Measurements from ENCODE around the gene SMPDL3A.

SMPDL3A gene

GRCh38 chr6:122809001-122809400 lies 19.9 kb downstream of the SMPDL3A start:
- no peak overlapping the region for H3K4me2 ChIP-seq (ENCODE audit: low read depth, low read length)
- H2AFZ ChIP-seq (ENCODE audit: low read length), result no peak overlapping the region
- H3K79me2 ChIP-seq (ENCODE audit: low read length), result no peaks in the 10 kb centered on the region
- H3K27ac ChIP-seq (ENCODE audit: low read length), result no peak overlapping the region
- no peak overlapping the region for H3K4me3 ChIP-seq (ENCODE audit: low read length)
- H3K9me3 ChIP-seq (replicated peaks; ENCODE audit: insufficient read depth, low read length), result no peaks in the 10 kb centered on the region
- H3K9ac ChIP-seq (ENCODE audit: low read length), result no peak overlapping the region
- H3F3A ChIP-seq (ENCODE audit: insufficient read depth, low read length), result no peaks in the 10 kb centered on the region
- no peaks in the 10 kb centered on the region for H3K9me2 ChIP-seq (replicated peaks; ENCODE audit: insufficient read depth, low read length)
- H3K36me3 ChIP-seq (replicated peaks; ENCODE audit: insufficient read depth, low read length), result no peaks in the 10 kb centered on the region; the same call in 1 of the 2 replicates
- H3K4me1 ChIP-seq (ENCODE audit: low read length), result no peaks in the 10 kb centered on the region
- no peaks in the 10 kb centered on the region for H4K20me1 ChIP-seq (ENCODE audit: insufficient read depth, low read length)
- DNase-seq, result no peak
- no peaks in the 10 kb centered on the region for H3K27me3 ChIP-seq (replicated peaks; ENCODE audit: insufficient read depth, low read length)
- TF ChIP-seq CTCF (IDR thresholded peaks at IDR 0.05; ENCODE audit: low read length) (no peak), EZH2phosphoT487 (IDR thresholded peaks at IDR 0.05; ENCODE audit: low read length) (no peak), EZH2 (optimal IDR thresholded peaks at IDR 0.05; ENCODE audit: low read depth, low read length) (no peak)

GRCh38 chr6:122809691-122810090 lies 20.6 kb downstream of the SMPDL3A start:
- Histone ChIP-seq H3K36me3 (replicated peaks; ENCODE audit: insufficient read depth, low read length) (no peaks in the 10 kb centered on the region; the same call in 1 of the 2 replicates), H3K4me1 (ENCODE audit: low read length) (no peaks in the 10 kb centered on the region), H3K9me3 (replicated peaks; ENCODE audit: insufficient read depth, low read length) (no peaks in the 10 kb centered on the region), H3K79me2 (ENCODE audit: low read length) (no peaks in the 10 kb centered on the region), H3K4me3 (ENCODE audit: low read length) (no peak overlapping the region), H3K27me3 (replicated peaks; ENCODE audit: insufficient read depth, low read length) (no peaks in the 10 kb centered on the region), H2AFZ (ENCODE audit: low read length) (no peak overlapping the region), H3F3A (ENCODE audit: insufficient read depth, low read length) (no peaks in the 10 kb centered on the region), H3K4me2 (ENCODE audit: low read depth, low read length) (no peak overlapping the region), H3K9me2 (replicated peaks; ENCODE audit: insufficient read depth, low read length) (no peaks in the 10 kb centered on the region), H4K20me1 (ENCODE audit: insufficient read depth, low read length) (no peaks in the 10 kb centered on the region), H3K27ac (ENCODE audit: low read length) (no peak overlapping the region), H3K9ac (ENCODE audit: low read length) (no peak overlapping the region)
- no peak for DNase-seq
- TF ChIP-seq CTCF (IDR thresholded peaks at IDR 0.05; ENCODE audit: low read length) (no peak), EZH2 (optimal IDR thresholded peaks at IDR 0.05; ENCODE audit: low read depth, low read length) (no peak), EZH2phosphoT487 (IDR thresholded peaks at IDR 0.05; ENCODE audit: low read length) (no peak)

- Histone ChIP-seq H3K4me1 (ENCODE audit: low read length) (no peaks in the 10 kb centered on the region), H3K4me2 (ENCODE audit: low read depth, low read length) (no peak overlapping the region), H3K4me3 (ENCODE audit: low read length) (no peak overlapping the region), H3K9me2 (replicated peaks; ENCODE audit: insufficient read depth, low read length) (no peaks in the 10 kb centered on the region), H3K27ac (ENCODE audit: low read length) (no peak overlapping the region), H3K9ac (ENCODE audit: low read length) (no peak overlapping the region), H2AFZ (ENCODE audit: low read length) (no peak overlapping the region), H3K9me3 (replicated peaks; ENCODE audit: insufficient read depth, low read length) (no peaks in the 10 kb centered on the region), H3K27me3 (replicated peaks; ENCODE audit: insufficient read depth, low read length) (no peaks in the 10 kb centered on the region), H3F3A (ENCODE audit: insufficient read depth, low read length) (no peaks in the 10 kb centered on the region), H3K36me3 (replicated peaks; ENCODE audit: insufficient read depth, low read length) (no peaks in the 10 kb centered on the region), H4K20me1 (ENCODE audit: insufficient read depth, low read length) (no peaks in the 10 kb centered on the region), H3K79me2 (ENCODE audit: low read length) (no peaks in the 10 kb centered on the region)
- no peak for DNase-seq
- no peak for TF ChIP-seq EZH2phosphoT487 (IDR thresholded peaks at IDR 0.05; ENCODE audit: low read length)
- TF ChIP-seq CTCF (IDR thresholded peaks at IDR 0.05; ENCODE audit: low read length), result no peak
- no peak for TF ChIP-seq EZH2 (optimal IDR thresholded peaks at IDR 0.05; ENCODE audit: low read depth, low read length)
Measured at GRCh38 chr6:122810189-122810588, 21.1 kb downstream of the SMPDL3A start.
